ENCODE results near the gene DRG2. TPM values are rescaled to one million over a fixed set of nuclear protein-coding genes. Genes with fewer than 3 reads are reported as not detected.

DRG2 gene
- total RNA-seq, 1 experiment from 2014 or later, result 52.0 TPM

DNA sequence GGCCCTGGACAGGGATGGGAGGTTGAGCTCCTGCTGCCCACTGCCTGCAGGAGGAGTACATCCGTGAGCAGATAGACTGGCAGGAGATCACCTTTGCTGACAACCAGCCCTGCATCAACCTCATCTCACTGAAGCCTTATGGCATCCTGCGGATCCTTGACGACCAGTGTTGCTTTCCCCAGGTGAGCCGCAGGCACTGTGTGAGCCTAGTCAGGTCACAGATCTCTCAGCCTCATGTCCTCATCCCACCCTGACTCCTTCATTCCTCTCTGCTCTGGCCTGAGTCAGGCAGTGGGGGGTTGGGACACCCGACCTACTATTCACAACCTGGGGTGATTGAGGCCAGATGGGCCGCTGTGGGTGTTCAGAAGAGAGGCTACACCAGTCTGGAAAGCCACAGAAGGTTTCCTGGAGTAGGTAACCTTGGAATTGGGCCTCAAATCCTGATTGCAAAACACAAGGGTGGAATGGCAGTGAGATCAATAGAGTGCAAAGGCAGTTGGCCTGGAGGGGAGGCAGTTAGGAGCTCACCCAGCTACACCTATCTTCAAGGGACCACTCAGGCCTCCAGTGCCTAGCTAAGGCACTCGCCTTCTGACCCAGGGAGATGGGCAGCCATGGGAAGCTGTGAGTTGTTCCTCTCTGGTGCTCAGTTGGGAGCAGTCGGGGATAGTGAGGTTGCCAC lies 50.5 kb downstream of the DRG2 start:
- Mint-ChIP-seq H3K9me3 (no peaks in the 10 kb centered on the region), H3K36me3 (ENCODE audit: insufficient read depth in 1 of 3, low read depth in 3 of 3) (no peaks in the 10 kb centered on the region), H3K27me3 (ENCODE audit: low read depth) (peaks cover 11% of the 10 kb centered on the region), H3K27ac (peak overlapping the region in 2 of 3 experiments; percentile 60 to 81; a peak in 2 of 7 replicates), H3K4me1 (peaks cover 10 to 20% of the 10 kb centered on the region in 2 experiments), H3K4me3 (no peak overlapping the region)
- Histone ChIP-seq H3K4me1 (ENCODE audit: insufficient read depth, low read length) (0 out of 2 replicates have a peak, but pooled peaks cover 3% of the 10 kb centered on the region), H3K14ac (ENCODE audit: insufficient read depth, low read length) (no peak overlapping the region), H3K9me3 (ENCODE audit: control insufficient read depth, low read depth, low read length) (no peaks in the 10 kb centered on the region), H3K23ac (ENCODE audit: insufficient read length, low read depth, low read length) (no peak overlapping the region), H4K8ac (replicated peaks; ENCODE audit: insufficient read length, low read depth, low read length) (no peak overlapping the region), H2BK5ac (ENCODE audit: insufficient read length, low read length) (no peak overlapping the region), H3K9ac (ENCODE audit: extremely low read depth, insufficient read length, low read length) (no peak overlapping the region), H4K20me1 (ENCODE audit: control insufficient read depth, insufficient read depth, insufficient read length) (no peaks in the 10 kb centered on the region), H3T11ph (ENCODE audit: low read length) (no peak overlapping the region), H2BK15ac (ENCODE audit: low read depth, low read length) (no peak overlapping the region), H3K4me2 (ENCODE audit: insufficient read depth, insufficient read length, low read length) (no peak overlapping the region), H3K56ac (ENCODE audit: insufficient read length, low read depth, low read length) (no peak overlapping the region), H4K91ac (ENCODE audit: insufficient read length, low read depth, low read length) (no peak overlapping the region), H3K27ac (ENCODE audit: insufficient read length, low read depth, low read length) (no peak overlapping the region), H2BK120ac (ENCODE audit: low read depth, low read length, poor library complexity, severe bottlenecking) (no peak overlapping the region), H3K4ac (ENCODE audit: low read depth, low read length) (no peak overlapping the region), H3K18ac (ENCODE audit: insufficient read length, low read depth, low read length) (no peak overlapping the region), H2AK5ac (ENCODE audit: insufficient read length, low read length) (no peak overlapping the region), H3K79me2 (ENCODE audit: insufficient read depth, low read length) (no peaks in the 10 kb centered on the region), H2BK20ac (ENCODE audit: low read depth, low read length, poor library complexity, severe bottlenecking) (no peak overlapping the region), H3K79me1 (ENCODE audit: insufficient read depth, low read depth, low read length, poor library complexity, severe bottlenecking) (no peaks in the 10 kb centered on the region), H3K23me2 (ENCODE audit: insufficient read length, low read depth, low read length, poor library complexity, severe bottlenecking) (no peaks in the 10 kb centered on the region), H3K27me3 (ENCODE audit: insufficient read depth, low read length) (no peaks in the 10 kb centered on the region), H2AFZ (ENCODE audit: low read length) (no peak overlapping the region), H2BK12ac (ENCODE audit: insufficient read length, low read depth, low read length) (no peak overlapping the region), H4K5ac (ENCODE audit: insufficient read length, low read depth, low read length) (no peak overlapping the region)
- DNase-seq, result no peak
- TF ChIP-seq, protein P1, sequence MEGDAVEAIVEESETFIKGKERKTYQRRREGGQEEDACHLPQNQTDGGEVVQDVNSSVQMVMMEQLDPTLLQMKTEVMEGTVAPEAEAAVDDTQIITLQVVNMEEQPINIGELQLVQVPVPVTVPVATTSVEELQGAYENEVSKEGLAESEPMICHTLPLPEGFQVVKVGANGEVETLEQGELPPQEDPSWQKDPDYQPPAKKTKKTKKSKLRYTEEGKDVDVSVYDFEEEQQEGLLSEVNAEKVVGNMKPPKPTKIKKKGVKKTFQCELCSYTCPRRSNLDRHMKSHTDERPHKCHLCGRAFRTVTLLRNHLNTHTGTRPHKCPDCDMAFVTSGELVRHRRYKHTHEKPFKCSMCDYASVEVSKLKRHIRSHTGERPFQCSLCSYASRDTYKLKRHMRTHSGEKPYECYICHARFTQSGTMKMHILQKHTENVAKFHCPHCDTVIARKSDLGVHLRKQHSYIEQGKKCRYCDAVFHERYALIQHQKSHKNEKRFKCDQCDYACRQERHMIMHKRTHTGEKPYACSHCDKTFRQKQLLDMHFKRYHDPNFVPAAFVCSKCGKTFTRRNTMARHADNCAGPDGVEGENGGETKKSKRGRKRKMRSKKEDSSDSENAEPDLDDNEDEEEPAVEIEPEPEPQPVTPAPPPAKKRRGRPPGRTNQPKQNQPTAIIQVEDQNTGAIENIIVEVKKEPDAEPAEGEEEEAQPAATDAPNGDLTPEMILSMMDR (conservative IDR thresholded peaks at IDR 0.05), result no peak
- no CpG with 5 or more reads among the region's 8 CpGs for WGBS (ENCODE audit: extremely low coverage, insufficient read length, low lambda C conversion rate)

All from H9 (cell line).